ENCODE measurements around the gene SLC7A11. TPM values are rescaled to one million over a fixed set of nuclear protein-coding genes. Genes with fewer than 3 reads are reported as not detected.

Gene SLC7A11
- total and polyA plus RNA-seq, 2 of the 4 experiments (the other 2 are of a cell fraction) = 8.3 to 24.7 TPM

DNA sequence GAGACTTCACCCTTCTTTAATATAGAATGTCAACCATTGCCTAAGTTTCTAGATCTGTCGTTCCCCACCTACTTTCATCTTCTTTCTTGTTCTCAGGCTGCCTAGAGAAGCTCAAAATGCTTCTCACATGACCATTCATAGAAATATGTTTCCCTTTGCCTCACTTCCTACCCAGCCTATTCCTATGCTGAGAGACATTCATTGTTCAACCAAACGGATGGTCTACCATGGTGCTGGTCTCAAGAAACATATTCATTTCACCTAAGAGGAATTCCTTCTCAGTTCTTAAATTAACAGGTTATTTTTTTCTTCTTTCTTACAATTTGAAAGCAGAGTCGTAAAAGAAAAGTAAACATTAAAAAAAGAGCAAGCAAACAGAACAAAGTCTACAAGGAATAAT is 20.3 kb upstream of the SLC7A11 start:
- no peak overlapping the region for H4K5ac ChIP-seq (ENCODE audit: low read depth, low read length)
- BruUV-seq (replicated peaks) = no TSS peak

More for the DNA sequence above, 20.3 kb upstream of the SLC7A11 start:
- Histone ChIP-seq H4K91ac (ENCODE audit: insufficient read depth, low read depth, low read length) (no peak overlapping the region), H4K8ac (ENCODE audit: low read depth in 2 of 2, low read length in 2 of 2) (no peak overlapping the region), H3K27me3 (ENCODE audit: control insufficient read depth, insufficient read depth, low read length) (no peaks in the 10 kb centered on the region), H2AK5ac (ENCODE audit: low read depth, low read length) (no peak overlapping the region), H3K4me3 (ENCODE audit: insufficient read depth, low read depth, low read length) (no peak overlapping the region), H2AK9ac (replicated peaks; ENCODE audit: low read depth, low read length, poor library complexity) (no peak overlapping the region), H3K23ac (ENCODE audit: low read depth, low read length) (no peak overlapping the region), H2BK15ac (ENCODE audit: low read depth, low read length) (no peak overlapping the region), H3K79me1 (ENCODE audit: low read depth in 1 of 2, low read length in 2 of 2) (no peaks in the 10 kb centered on the region), H2BK20ac (ENCODE audit: low read depth, low read length) (no peak overlapping the region), H3K56ac (ENCODE audit: extremely low read depth, insufficient read depth, low read length) (no peak overlapping the region), H3K27ac (ENCODE audit: insufficient read depth, low read length) (no peak overlapping the region), H2BK5ac (ENCODE audit: low read depth, low read length, poor library complexity, severe bottlenecking) (no peak overlapping the region), H3K18ac (ENCODE audit: low read depth, low read length) (peak overlapping the region; percentile 51; the same call in 1 of the 2 replicates), H4K20me1 (ENCODE audit: insufficient read depth, low read length) (no peaks in the 10 kb centered on the region), H3K14ac (replicated peaks; ENCODE audit: low read depth, low read length) (no peak overlapping the region), H3K4ac (ENCODE audit: low read depth, low read length) (no peak overlapping the region), H2BK120ac (ENCODE audit: low read depth, low read length) (no peak overlapping the region), H3K36me3 (ENCODE audit: control insufficient read depth, insufficient read depth, low read length) (no peaks in the 10 kb centered on the region), H3K9ac (ENCODE audit: low read depth, low read length) (no peak overlapping the region), H3K4me2 (ENCODE audit: low read depth, low read length) (no peak overlapping the region), H2AFZ (replicated peaks; ENCODE audit: low read length, poor library complexity) (no peak overlapping the region), H3K9me1 (ENCODE audit: insufficient read depth, low read length) (no peaks in the 10 kb centered on the region), H3K4me1 (ENCODE audit: control insufficient read depth, insufficient read depth, low read length) (no peaks in the 10 kb centered on the region; the same call in 1 of the 2 replicates), H3K9me3 (ENCODE audit: control insufficient read depth, insufficient read depth, low read length) (no peaks in the 10 kb centered on the region)
- no peak for ATAC-seq (ENCODE audit: low read depth)
- ChIA-PET CTCF (no interaction called here), POLR2A (ENCODE audit: unreplicated experiment) (no interaction called here)
- WGBS, 2 experiments (ENCODE audit: extremely low coverage in 2 of 2, insufficient read length in 1 of 2) = 83% methylated on average over 1 of the region's 3 CpGs; no CpG with 5 or more reads in 1 of the 2 experiments
- TF ChIP-seq CHD1 (IDR thresholded peaks at IDR 0.05; ENCODE audit: low read depth, low read length) (no peak), MAZ (IDR thresholded peaks at IDR 0.05; ENCODE audit: borderline replicate concordance, low read depth, low read length) (no peak), BHLHE40 (IDR thresholded peaks at IDR 0.05; ENCODE audit: low read depth, low read length) (no peak), MAFK (IDR thresholded peaks at IDR 0.05; ENCODE audit: low read depth, low read length) (no peak), RAD21 (IDR thresholded peaks at IDR 0.05; ENCODE audit: low read length) (no peak), CEBPB (IDR thresholded peaks at IDR 0.05; ENCODE audit: low read depth, low read length) (no peak), RCOR1 (IDR thresholded peaks at IDR 0.05; ENCODE audit: insufficient replicate concordance, low read length) (no peak), MXI1 (IDR thresholded peaks at IDR 0.05; ENCODE audit: borderline replicate concordance, low read depth, low read length) (no peak), NFE2L2 (IDR thresholded peaks at IDR 0.05; ENCODE audit: low read depth, low read length) (no peak), POLR2A (IDR thresholded peaks at IDR 0.05; ENCODE audit: low read depth, low read length) (no peak), SMC3 (IDR thresholded peaks at IDR 0.05; ENCODE audit: low read depth, low read length) (no peak), RFX5 (IDR thresholded peaks at IDR 0.05; ENCODE audit: low read depth, low read length) (no peak), FOS (IDR thresholded peaks at IDR 0.05; ENCODE audit: low read depth, low read length) (no peak)
- TF ChIP-seq, protein P1, sequence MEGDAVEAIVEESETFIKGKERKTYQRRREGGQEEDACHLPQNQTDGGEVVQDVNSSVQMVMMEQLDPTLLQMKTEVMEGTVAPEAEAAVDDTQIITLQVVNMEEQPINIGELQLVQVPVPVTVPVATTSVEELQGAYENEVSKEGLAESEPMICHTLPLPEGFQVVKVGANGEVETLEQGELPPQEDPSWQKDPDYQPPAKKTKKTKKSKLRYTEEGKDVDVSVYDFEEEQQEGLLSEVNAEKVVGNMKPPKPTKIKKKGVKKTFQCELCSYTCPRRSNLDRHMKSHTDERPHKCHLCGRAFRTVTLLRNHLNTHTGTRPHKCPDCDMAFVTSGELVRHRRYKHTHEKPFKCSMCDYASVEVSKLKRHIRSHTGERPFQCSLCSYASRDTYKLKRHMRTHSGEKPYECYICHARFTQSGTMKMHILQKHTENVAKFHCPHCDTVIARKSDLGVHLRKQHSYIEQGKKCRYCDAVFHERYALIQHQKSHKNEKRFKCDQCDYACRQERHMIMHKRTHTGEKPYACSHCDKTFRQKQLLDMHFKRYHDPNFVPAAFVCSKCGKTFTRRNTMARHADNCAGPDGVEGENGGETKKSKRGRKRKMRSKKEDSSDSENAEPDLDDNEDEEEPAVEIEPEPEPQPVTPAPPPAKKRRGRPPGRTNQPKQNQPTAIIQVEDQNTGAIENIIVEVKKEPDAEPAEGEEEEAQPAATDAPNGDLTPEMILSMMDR (conservative IDR thresholded peaks at IDR 0.05; ENCODE audit: low read depth, low read length) = no peak
- TF ChIP-seq, protein P2, sequence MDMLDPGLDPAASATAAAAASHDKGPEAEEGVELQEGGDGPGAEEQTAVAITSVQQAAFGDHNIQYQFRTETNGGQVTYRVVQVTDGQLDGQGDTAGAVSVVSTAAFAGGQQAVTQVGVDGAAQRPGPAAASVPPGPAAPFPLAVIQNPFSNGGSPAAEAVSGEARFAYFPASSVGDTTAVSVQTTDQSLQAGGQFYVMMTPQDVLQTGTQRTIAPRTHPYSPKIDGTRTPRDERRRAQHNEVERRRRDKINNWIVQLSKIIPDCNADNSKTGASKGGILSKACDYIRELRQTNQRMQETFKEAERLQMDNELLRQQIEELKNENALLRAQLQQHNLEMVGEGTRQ (IDR thresholded peaks at IDR 0.05; ENCODE audit: low read depth, low read length) = no peak
- TF ChIP-seq, protein P3, sequence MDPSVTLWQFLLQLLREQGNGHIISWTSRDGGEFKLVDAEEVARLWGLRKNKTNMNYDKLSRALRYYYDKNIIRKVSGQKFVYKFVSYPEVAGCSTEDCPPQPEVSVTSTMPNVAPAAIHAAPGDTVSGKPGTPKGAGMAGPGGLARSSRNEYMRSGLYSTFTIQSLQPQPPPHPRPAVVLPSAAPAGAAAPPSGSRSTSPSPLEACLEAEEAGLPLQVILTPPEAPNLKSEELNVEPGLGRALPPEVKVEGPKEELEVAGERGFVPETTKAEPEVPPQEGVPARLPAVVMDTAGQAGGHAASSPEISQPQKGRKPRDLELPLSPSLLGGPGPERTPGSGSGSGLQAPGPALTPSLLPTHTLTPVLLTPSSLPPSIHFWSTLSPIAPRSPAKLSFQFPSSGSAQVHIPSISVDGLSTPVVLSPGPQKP (IDR thresholded peaks at IDR 0.05; ENCODE audit: borderline replicate concordance, low read depth, low read length) = no peak
- DNase-seq = no peak
- dilution Hi-C loops (cut with HindIII; ENCODE audit: low sequenced_read_pairs, unreplicated experiment) = no loop called here
- in situ Hi-C loops (cut with MboI; ENCODE audit: low sequenced_read_pairs) = no loop called here
- intact Hi-C loops (cut with micrococcal nuclease) = no loop called here

All from IMR-90 (cell line).